Common myeloid progenitor, CD34-positive (primary cell): ENCODE results near the gene NME2.
"Not testable (repeated sequence)": the region's sequence is repeated elsewhere in the genome, so short reads cannot be mapped to it uniquely, and the experiment has no call there.

ENCODE experiments used
- CTCF ChIA-PET: fragments of 350-600 bp; sonication (Branson Sonifier 250); formaldehyde crosslinking; loops from one replicate; lab custom pipeline; 2021; ENCODE audit warnings: antibody characterized with exemption; lab: Charles Lee
- POLR2A ChIA-PET: fragments of 350-600 bp; sonication (Branson Sonifier 250); formaldehyde crosslinking; loops from one replicate; lab custom pipeline; 2021; ENCODE audit warnings: antibody characterized with exemption; lab: Charles Lee
- DNase-seq, 3 donors: peaks; one replicate each; pipeline versions ENCODE4 v3.0.0 to v3.0.0-alpha.2; 2013
- H3K27ac ChIP-seq, 2 experiments: 1 replicate in 1 of 2; 2 replicates in 1 of 2; pipeline ENCODE4 v1.7.0; 2013; ENCODE audit warnings: inconsistent platforms in 2 of 2, low read length in 2 of 2, mild to moderate bottlenecking in 2 of 2, low read depth in 1 of 2, moderate library complexity in 1 of 2; ENCODE audit not compliant: severe bottlenecking in 2 of 2, insufficient read depth in 1 of 2, poor library complexity in 1 of 2
- H3K27me3 ChIP-seq, 5 experiments: replicated peaks in 2 of 5; 1 replicate in 3 of 5; 2 replicates in 2 of 5; pipeline versions ENCODE4 v1.6.1 to v1.7.0; 2013; ENCODE audit warnings: low read length in 4 of 5, mild to moderate bottlenecking in 2 of 5, moderate library complexity in 2 of 5, inconsistent platforms in 1 of 5; ENCODE audit not compliant: insufficient read depth in 5 of 5, control insufficient read depth in 4 of 5
- H3K36me3 ChIP-seq, 4 experiments: 1 replicate in 2 of 4; 2 replicates in 2 of 4; pipeline versions ENCODE4 v1.6.1 to v1.7.0; 2013; ENCODE audit warnings: low read length in 3 of 4, control low read depth in 1 of 4, mild to moderate bottlenecking in 1 of 4; ENCODE audit not compliant: control insufficient read depth in 4 of 4, insufficient read depth in 4 of 4
- H3K4me1 ChIP-seq, 4 experiments: 1 replicate in 3 of 4; 2 replicates in 1 of 4; pipeline versions ENCODE4 v1.6.1 to v1.7.1; 2013; ENCODE audit warnings: low read length in 3 of 4, mild to moderate bottlenecking in 3 of 4, control low read depth in 1 of 4, inconsistent platforms in 1 of 4, moderate library complexity in 1 of 4; ENCODE audit not compliant: control insufficient read depth in 4 of 4, insufficient read depth in 4 of 4; ENCODE audit errors: control extremely low read depth in 1 of 4
- H3K4me3 ChIP-seq, 7 experiments: 1 replicate in 4 of 7; 2 replicates in 3 of 7; pipeline versions ENCODE4 v1.5.1 to v1.7.0; 2013; ENCODE audit warnings: mild to moderate bottlenecking in 7 of 7, low read length in 6 of 7, moderate library complexity in 6 of 7, inconsistent platforms in 2 of 7, low read depth in 2 of 7, control low read depth in 1 of 7; ENCODE audit not compliant: insufficient read depth in 4 of 7, control insufficient read depth in 1 of 7; ENCODE audit errors: extremely low read depth in 1 of 7
- H3K9me3 ChIP-seq, 5 experiments: 1 replicate in 4 of 5; 2 replicates in 1 of 5; pipeline versions ENCODE4 v1.6.1 to v1.7.1; 2013; ENCODE audit warnings: low read length in 4 of 5, mild to moderate bottlenecking in 2 of 5, inconsistent platforms in 1 of 5, low read depth in 1 of 5, moderate library complexity in 1 of 5; ENCODE audit not compliant: control insufficient read depth in 4 of 5, insufficient read depth in 2 of 5; ENCODE audit errors: control extremely low read depth in 1 of 5
- WGBS: methylation state at CpG from one replicate; pipeline ENCODE4 v1.1.5; 2013; ENCODE audit not compliant: insufficient coverage; 5-methylcytosine and 5-hydroxymethylcytosine counted together

The NME2 gene

DNA sequence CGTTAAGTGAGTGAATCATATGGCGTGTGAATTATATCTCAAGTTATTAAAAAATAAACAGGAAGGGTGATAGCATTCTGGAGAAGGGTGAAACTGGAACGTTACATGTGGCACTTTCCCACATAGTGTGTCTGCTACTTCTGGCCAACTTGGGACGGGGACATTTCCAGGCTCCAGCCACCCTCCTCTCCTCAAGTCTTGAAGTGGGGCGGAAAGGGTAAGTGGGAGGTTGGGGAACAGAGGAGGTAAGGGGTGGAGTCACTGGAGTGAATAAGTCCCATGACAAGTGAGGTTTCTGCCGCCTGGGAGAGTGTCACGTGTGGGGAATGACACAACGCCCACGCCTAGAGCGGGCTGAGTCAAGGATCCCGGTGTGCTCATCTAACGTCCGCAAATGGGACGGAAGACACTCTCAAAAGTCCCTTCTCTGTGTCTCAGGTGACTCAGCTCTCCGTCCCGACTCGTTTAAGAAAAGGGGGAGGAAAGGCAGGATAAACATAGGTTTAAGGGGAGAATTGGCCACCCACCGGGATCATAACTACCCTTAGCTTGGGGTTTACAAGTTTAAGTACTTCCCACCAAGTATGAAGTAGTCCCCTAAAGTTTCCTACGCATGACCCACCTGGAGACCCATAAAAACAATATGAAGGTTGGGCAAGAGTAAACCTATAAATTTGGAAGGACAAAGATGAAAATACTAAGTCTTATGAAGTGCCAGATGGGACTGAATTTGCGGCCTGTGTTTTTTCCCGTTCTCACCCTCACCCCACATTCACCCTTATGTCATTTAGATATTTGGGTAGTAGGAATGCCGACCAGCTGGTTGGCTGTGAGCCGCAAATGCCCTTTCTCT lies 44.4 kb upstream of the NME2 start:
- peak overlapping the region in 6 of 7 experiments; percentile 67 to 99 (median 80) for H3K4me3 ChIP-seq
- ChIA-PET CTCF (interaction anchor here (1.3 to 2.2 kb wide), 3 partner anchors 8 to 122 kb away, joined by 3 to 4 read pairs (median 4); no protein-coding TSS in a partner anchor), POLR2A (interaction anchor here (0.6 kb wide), 1 partner anchor 54 kb away, joined by 9 read pairs; no protein-coding TSS in a partner anchor)
- WGBS, result 15% methylated on average over 13 of the region's 23 CpGs
- no peaks in the 10 kb centered on the region for H3K27me3 ChIP-seq
- peaks cover 0 to under 1% (median 0%) of the 10 kb centered on the region in 4 experiments for H3K36me3 ChIP-seq
- H3K4me1 ChIP-seq, result peaks cover 15 to 38% (median 32%) of the 10 kb centered on the region in 4 experiments
- peak overlapping the region; percentile 95 to 98 for H3K27ac ChIP-seq
- no peaks in the 10 kb centered on the region for H3K9me3 ChIP-seq
- peak; percentile 88 to 90 (median 89) for DNase-seq

DNA sequence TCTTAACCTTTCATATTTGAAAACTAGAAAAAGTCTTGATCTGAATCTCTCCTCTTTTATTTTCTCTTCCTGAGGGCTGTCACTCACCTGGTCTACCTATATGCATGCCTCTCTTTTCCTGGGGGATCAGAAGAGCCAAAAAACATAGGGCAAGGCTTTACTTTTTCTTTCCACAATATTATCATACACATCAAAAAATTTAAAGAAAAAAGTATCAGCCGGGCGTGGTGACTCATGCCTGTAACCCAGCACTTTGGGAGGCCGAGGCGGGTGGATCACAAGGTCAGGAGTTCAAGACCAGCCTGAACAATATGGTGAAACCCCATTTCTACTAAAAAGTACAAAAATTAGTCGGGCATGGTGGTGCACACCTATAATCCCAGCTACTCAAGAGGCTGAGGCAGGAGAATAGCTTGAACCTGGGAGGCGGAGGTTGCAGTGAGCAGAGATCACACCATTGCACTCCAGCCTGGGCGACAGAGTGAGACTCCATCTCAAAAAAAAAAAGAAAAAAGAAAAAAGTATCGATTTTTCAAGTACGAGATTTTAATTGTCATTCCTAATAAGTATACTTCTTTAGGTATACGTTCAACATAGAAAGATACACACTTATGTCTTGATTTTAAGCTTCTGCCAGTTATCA lies 43.6 kb upstream of the NME2 start:
- Histone ChIP-seq H3K4me1 (peaks cover 15 to 36% (median 32%) of the 10 kb centered on the region in 4 experiments), H3K4me3 (peak overlapping the region in 4 of 7 experiments; percentile 70 to 99 (median 80)), H3K27ac (peak overlapping the region in 1 of 2 experiments; percentile 98)
- H3K36me3 ChIP-seq, DNase-seq, H3K9me3 ChIP-seq, H3K27me3 ChIP-seq, POLR2A ChIA-PET: not testable (repeated sequence)
- CTCF ChIA-PET, result interaction anchor here (1.5 to 3.1 kb wide), 2 partner anchors 13 to 120 kb away, joined by 5 to 11 read pairs; no protein-coding TSS in a partner anchor
- WGBS, result 95% methylated on average over 4 of the region's 10 CpGs

DNA sequence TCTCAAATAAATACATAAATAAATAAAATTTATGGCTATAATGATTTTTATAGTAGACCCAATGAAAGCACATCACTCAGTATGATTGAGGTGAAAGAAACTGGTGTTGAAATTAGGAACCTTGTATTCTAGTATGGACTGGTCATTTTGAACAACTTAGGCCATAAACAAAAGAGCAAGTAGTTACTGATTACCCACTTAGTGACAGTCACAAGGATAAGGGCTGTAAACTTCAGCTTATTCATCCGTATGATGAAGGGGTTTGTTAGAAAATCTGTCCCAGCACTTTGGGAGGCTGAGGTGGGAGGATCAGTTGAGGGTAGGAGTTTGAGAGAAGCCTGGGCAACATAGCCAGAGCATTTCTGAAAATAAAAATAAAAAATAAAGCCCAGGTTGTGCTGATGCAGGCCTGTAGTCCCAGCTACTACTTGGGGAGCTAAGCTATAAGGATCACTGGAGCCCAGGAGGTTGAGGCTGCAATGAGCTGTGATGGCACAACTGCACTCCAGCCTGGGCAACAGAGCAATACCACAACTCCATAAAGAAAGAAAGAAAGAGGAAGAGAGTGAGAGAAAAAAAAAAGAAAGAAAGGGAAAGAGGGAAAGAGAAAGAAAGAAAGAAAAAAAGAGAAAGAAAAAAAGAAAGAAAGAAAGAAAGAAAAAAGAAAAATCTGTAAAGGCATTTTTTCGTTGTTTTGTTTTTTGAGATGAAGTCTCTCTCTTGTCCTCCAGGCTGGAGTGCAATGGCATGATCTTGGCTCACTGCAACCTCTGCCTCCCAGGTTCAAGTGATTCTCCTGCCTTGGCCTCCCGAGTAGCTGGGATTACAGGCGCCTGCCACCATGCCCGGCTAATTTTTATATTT lies 41.3 kb upstream of the NME2 start:
- H3K9me3 ChIP-seq, result no peaks in the 10 kb centered on the region
- POLR2A ChIA-PET, result interaction anchor here (0.7 kb wide), 1 partner anchor 359 kb away, joined by 3 read pairs; no protein-coding TSS in a partner anchor
- CTCF ChIA-PET, result interaction anchor here (1.5 to 3.1 kb wide), 2 partner anchors 11 to 28 kb away, joined by 4 to 11 read pairs; partner anchors contain the start of gene NME1
- H3K4me1 ChIP-seq, result peaks cover 5 to 16% (median 13%) of the 10 kb centered on the region in 4 experiments
- H3K36me3 ChIP-seq, result no peaks in the 10 kb centered on the region
- no peak for DNase-seq
- no peak overlapping the region for H3K27ac ChIP-seq
- H3K4me3 ChIP-seq, result no peak overlapping the region
- H3K27me3 ChIP-seq, result no peaks in the 10 kb centered on the region
- WGBS, result 96% methylated on average over 4 of the region's 5 CpGs

DNA sequence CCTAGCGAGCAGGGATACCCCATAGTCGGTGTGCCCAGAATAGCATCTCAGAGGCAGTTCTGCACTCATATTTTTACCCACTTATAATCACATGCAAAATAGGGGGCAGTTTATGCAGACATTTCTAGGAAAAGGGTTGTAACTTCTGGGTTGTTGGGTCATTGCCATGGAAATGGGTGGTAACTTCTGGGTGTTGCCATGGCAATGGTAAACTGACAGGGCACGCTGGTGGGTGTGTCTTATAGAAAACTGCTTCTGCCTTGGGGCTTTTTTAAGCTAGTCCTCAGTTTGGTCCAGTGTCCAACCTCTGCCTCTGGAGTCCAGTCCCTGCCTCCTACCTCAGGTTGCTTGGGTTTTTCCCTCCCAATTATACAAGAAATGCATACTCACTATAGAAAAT lies 38.1 kb upstream of the NME2 start:
- H3K27me3 ChIP-seq, result no peaks in the 10 kb centered on the region
- H3K36me3 ChIP-seq, result no peaks in the 10 kb centered on the region
- POLR2A ChIA-PET, result no interaction called here
- peaks cover 0 to 4% (median 0%) of the 10 kb centered on the region in 4 experiments for H3K4me1 ChIP-seq
- CTCF ChIA-PET, result interaction anchor here (1.0 kb wide), 1 partner anchor 62 kb away, joined by 4 read pairs; no protein-coding TSS in a partner anchor
- no CpG with 5 or more reads among the region's 3 CpGs for WGBS
- H3K27ac ChIP-seq, result no peak overlapping the region
- no peak overlapping the region for H3K4me3 ChIP-seq
- peak; percentile 17 to 67 (median 62) for DNase-seq
- H3K9me3 ChIP-seq, result no peaks in the 10 kb centered on the region

DNA sequence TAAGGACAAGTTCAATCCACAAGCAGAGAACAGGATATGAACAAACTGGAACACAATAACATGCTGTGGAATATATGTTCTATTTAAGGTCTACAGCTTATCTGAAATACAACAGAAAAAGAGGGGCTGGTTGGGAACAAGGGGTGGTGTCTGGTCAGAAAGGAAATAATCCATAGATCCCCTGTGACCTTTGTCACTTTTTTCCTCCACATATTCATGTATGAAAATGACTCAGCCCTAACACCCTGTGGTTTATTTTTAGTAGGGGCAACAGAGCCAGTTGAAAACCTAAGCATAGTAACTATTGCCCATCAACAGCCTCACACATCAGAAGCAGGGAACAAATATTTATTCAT lies 33.3 kb upstream of the NME2 start:
- peak in 2 of 3 donors; percentile 23 to 29 for DNase-seq
- ChIA-PET CTCF (no interaction called here), POLR2A (interaction anchor here (0.6 kb wide), 1 partner anchor 224 kb away, joined by 3 read pairs; no protein-coding TSS in a partner anchor)
- H3K27ac ChIP-seq, result no peak overlapping the region
- H3K4me3 ChIP-seq, result no peak overlapping the region
- H3K4me1 ChIP-seq, result peaks cover 0 to 6% (median 0%) of the 10 kb centered on the region in 4 experiments
- no peaks in the 10 kb centered on the region for H3K27me3 ChIP-seq
- H3K9me3 ChIP-seq, result no peaks in the 10 kb centered on the region
- no peaks in the 10 kb centered on the region for H3K36me3 ChIP-seq

DNA sequence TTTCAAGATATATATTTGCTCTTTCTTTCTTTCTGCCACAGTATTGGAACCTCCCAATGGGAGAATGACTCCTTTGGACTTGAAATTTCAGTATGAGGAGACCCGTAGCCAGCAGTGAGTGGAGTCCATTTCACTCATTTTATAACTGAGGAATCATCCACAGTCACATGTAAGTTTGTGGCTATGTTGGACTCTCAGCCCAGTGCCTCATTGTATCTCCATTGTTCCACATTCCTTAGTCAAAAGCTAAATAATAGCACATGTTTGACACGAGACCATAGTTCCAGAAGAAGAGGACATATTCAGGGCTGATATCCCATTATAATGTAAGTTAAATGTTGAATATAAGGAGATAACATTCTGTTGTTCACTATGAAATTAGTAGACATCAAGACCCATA lies 32.8 kb upstream of the NME2 start:
- Histone ChIP-seq H3K4me3 (no peak overlapping the region), H3K36me3 (no peaks in the 10 kb centered on the region), H3K4me1 (peaks cover 0 to 6% (median 0%) of the 10 kb centered on the region in 4 experiments), H3K9me3 (no peaks in the 10 kb centered on the region), H3K27ac (no peak overlapping the region), H3K27me3 (no peaks in the 10 kb centered on the region)
- ChIA-PET CTCF (no interaction called here), POLR2A (no interaction called here)
- no peak for DNase-seq
- WGBS, result no CpG with 5 or more reads among the region's 2 CpGs
